ENCODE results near the gene JUP.
"Not testable (repeated sequence)": the region's sequence is repeated elsewhere in the genome, so short reads cannot be mapped to it uniquely, and the experiment has no call there.

The JUP gene

GRCh38 chr17:41786227-41787020 is at the start of gene JUP:
TSS of gene JUP (minus strand) at chr17:41786711. CDS start at chr17:41771854, 14,857 bp downstream.
- in situ Hi-C loops (cut with HindIII; ENCODE audit: low sequenced_read_pairs), result no loop called here

- in situ Hi-C loops (cut with HindIII; ENCODE audit: low sequenced_read_pairs), result no loop called here
Measured at GRCh38 chr17:41835800-41836549, 49.5 kb upstream of the JUP start, which contains the start of gene NT5C3B. TSS of gene NT5C3B (minus strand) at chr17:41836232. CDS start at chr17:41836193, 39 bp downstream.

- in situ Hi-C loops (cut with HindIII; ENCODE audit: low sequenced_read_pairs), result no loop called here
Measured at GRCh38 chr17:41835214-41835799, 48.8 kb upstream of the JUP start.

- in situ Hi-C loops (cut with HindIII; ENCODE audit: low sequenced_read_pairs), result not testable (repeated sequence)
Measured at GRCh38 chr17:41829961-41830360, 43.5 kb upstream of the JUP start.

- in situ Hi-C loops (cut with HindIII; ENCODE audit: low sequenced_read_pairs), result no loop called here
Measured at GRCh38 chr17:41825175-41825845, 38.8 kb upstream of the JUP start.

GRCh38 chr17:41824086-41824485 is 37.6 kb upstream of the JUP start:
- in situ Hi-C loops (cut with HindIII; ENCODE audit: low sequenced_read_pairs), result no loop called here

- in situ Hi-C loops (cut with HindIII; ENCODE audit: low sequenced_read_pairs), result no loop called here
Measured at GRCh38 chr17:41823580-41823979, 37.1 kb upstream of the JUP start.

GRCh38 chr17:41823141-41823524 is 36.6 kb upstream of the JUP start:
- in situ Hi-C loops (cut with HindIII; ENCODE audit: low sequenced_read_pairs), result no loop called here

- in situ Hi-C loops (cut with HindIII; ENCODE audit: low sequenced_read_pairs), result no loop called here
Measured at GRCh38 chr17:41822216-41823140, 36.0 kb upstream of the JUP start.

- in situ Hi-C loops (cut with HindIII; ENCODE audit: low sequenced_read_pairs), result no loop called here
Measured at GRCh38 chr17:41821776-41822175, 35.3 kb upstream of the JUP start.

GRCh38 chr17:41818024-41818423 is 31.5 kb upstream of the JUP start:
- in situ Hi-C loops (cut with HindIII; ENCODE audit: low sequenced_read_pairs), result no loop called here

- in situ Hi-C loops (cut with HindIII; ENCODE audit: low sequenced_read_pairs), result no loop called here
Measured at GRCh38 chr17:41816637-41817320, 30.3 kb upstream of the JUP start.

GRCh38 chr17:41814195-41814594 is 27.7 kb upstream of the JUP start:
- in situ Hi-C loops (cut with HindIII; ENCODE audit: low sequenced_read_pairs), result no loop called here

GRCh38 chr17:41813699-41814124 is 27.2 kb upstream of the JUP start:
- in situ Hi-C loops (cut with HindIII; ENCODE audit: low sequenced_read_pairs), result no loop called here

GRCh38 chr17:41813152-41813680 is 26.7 kb upstream of the JUP start:
- in situ Hi-C loops (cut with HindIII; ENCODE audit: low sequenced_read_pairs), result no loop called here

GRCh38 chr17:41812381-41813151 is 26.1 kb upstream of the JUP start, which contains the start of gene FKBP10:
TSS of gene FKBP10 (plus strand) at chr17:41813004. CDS start at chr17:41813035, 31 bp downstream.
- in situ Hi-C loops (cut with HindIII; ENCODE audit: low sequenced_read_pairs), result no loop called here

GRCh38 chr17:41811549-41812380 is 25.3 kb upstream of the JUP start, which contains the start of gene P3H4:
TSS of gene P3H4 (minus strand) at chr17:41811949. CDS start at chr17:41811915, 34 bp downstream.
- in situ Hi-C loops (cut with HindIII; ENCODE audit: low sequenced_read_pairs), result no loop called here
